ELR (cell line): Measurements from ENCODE around the gene ZIC5.

Experiments
- DNase-seq: peaks from one replicate; pipeline ENCODE4 v3.0.0-alpha.2; 2015; ENCODE audit warnings: low read depth

ZIC5 gene

GRCh38 chr13:99987154-99988019 is 15.8 kb upstream of the ZIC5 start:
- DNase-seq, result no peak

GRCh38 chr13:99986741-99987140 is 15.2 kb upstream of the ZIC5 start:
- no peak for DNase-seq

GRCh38 chr13:99985886-99986527 is 14.4 kb upstream of the ZIC5 start:
- no peak for DNase-seq

GRCh38 chr13:99985241-99985874 is 13.8 kb upstream of the ZIC5 start:
- DNase-seq, result no peak

- no peak for DNase-seq
Measured at GRCh38 chr13:99984461-99985240, 13.1 kb upstream of the ZIC5 start.

GRCh38 chr13:99983499-99984401 is 12.2 kb upstream of the ZIC5 start:
- DNase-seq, result peak; percentile 43

- DNase-seq, result no peak
Measured at GRCh38 chr13:99982731-99983498, 11.3 kb upstream of the ZIC5 start.

GRCh38 chr13:99982036-99982730 is 10.6 kb upstream of the ZIC5 start:
- DNase-seq, result peak; percentile 32

- peak; percentile 43 for DNase-seq
Measured at GRCh38 chr13:99981735-99982035, 10.1 kb upstream of the ZIC5 start, which contains the start of gene ZIC2. TSS of gene ZIC2 (plus strand) at chr13:99981784. CDS start at chr13:99982065, 281 bp downstream.

- peak; percentile 65 for DNase-seq
Measured at GRCh38 chr13:99980824-99981734, 9.5 kb upstream of the ZIC5 start.

- peak; percentile 77 for DNase-seq
Measured at GRCh38 chr13:99980201-99980823, 8.7 kb upstream of the ZIC5 start.

- DNase-seq, result peak; percentile 37
Measured at GRCh38 chr13:99979453-99980200, 8.1 kb upstream of the ZIC5 start.

GRCh38 chr13:99978799-99979452 is 7.4 kb upstream of the ZIC5 start:
- DNase-seq, result no peak

GRCh38 chr13:99977912-99978798 is 6.6 kb upstream of the ZIC5 start:
- no peak for DNase-seq

GRCh38 chr13:99977334-99977911 is 5.9 kb upstream of the ZIC5 start:
- DNase-seq, result no peak

GRCh38 chr13:99976575-99976974 is 5.0 kb upstream of the ZIC5 start:
- DNase-seq, result no peak
